Stomach smooth muscle (tissue), 2 donors: ENCODE results near the gene HOXD11.

Experiments
- H3K27ac ChIP-seq: one replicate; pipeline ENCODE4 v1.7.0; 2013; ENCODE audit warnings: mild to moderate bottlenecking, low read length, inconsistent platforms
- H3K27me3 ChIP-seq, 2 donors: one replicate each; pipeline ENCODE4 v1.7.0; 2013; ENCODE audit warnings: low read length in 2 of 2; ENCODE audit not compliant: insufficient read depth in 2 of 2, control insufficient read depth in 1 of 2
- H3K36me3 ChIP-seq, 2 donors: one replicate each; pipeline ENCODE4 v1.7.0; 2013; ENCODE audit warnings: low read length in 2 of 2; ENCODE audit not compliant: control insufficient read depth in 2 of 2, insufficient read depth in 2 of 2
- H3K4me1 ChIP-seq: one replicate; pipeline ENCODE4 v1.7.0; 2013; ENCODE audit warnings: low read length; ENCODE audit not compliant: control insufficient read depth, insufficient read depth
- H3K4me3 ChIP-seq, 2 donors: one replicate each; pipeline ENCODE4 v1.7.0; 2013; ENCODE audit warnings: low read length in 2 of 2
- H3K9ac ChIP-seq, 2 donors: one replicate each; pipeline ENCODE4 v1.7.0; 2013; ENCODE audit warnings: low read length in 2 of 2, mild to moderate bottlenecking in 1 of 2
- H3K9me3 ChIP-seq, 2 donors: one replicate each; pipeline ENCODE4 v1.7.0; 2013; ENCODE audit warnings: low read length in 2 of 2; ENCODE audit not compliant: control insufficient read depth in 2 of 2
- donor health status: healthy.
- donor health status: Pancreatic carcinoma.

Gene HOXD11

GRCh38 chr2:176148751-176149421, 41.8 kb downstream of the HOXD11 start:
- H3K9ac ChIP-seq = no peak overlapping the region
- H3K4me3 ChIP-seq = no peak overlapping the region
- H3K27ac ChIP-seq = no peak overlapping the region
- peaks cover 64 to 89% of the 10 kb centered on the region in 2 donors for H3K27me3 ChIP-seq
- no peaks in the 10 kb centered on the region for H3K36me3 ChIP-seq
- H3K4me1 ChIP-seq = peaks cover 3% of the 10 kb centered on the region
- no peaks in the 10 kb centered on the region for H3K9me3 ChIP-seq

- no peaks in the 10 kb centered on the region for H3K9me3 ChIP-seq
- H3K4me1 ChIP-seq = peaks cover 3% of the 10 kb centered on the region
- no peaks in the 10 kb centered on the region for H3K36me3 ChIP-seq
- H3K9ac ChIP-seq = no peak overlapping the region
- no peak overlapping the region for H3K27ac ChIP-seq
- H3K27me3 ChIP-seq = peaks cover 65 to 89% of the 10 kb centered on the region in 2 donors
- H3K4me3 ChIP-seq = no peak overlapping the region
Measured at GRCh38 chr2:176149481-176149938, 42.4 kb downstream of the HOXD11 start.

- H3K4me3 ChIP-seq = no peak overlapping the region
- H3K27ac ChIP-seq = no peak overlapping the region
- peaks cover 3% of the 10 kb centered on the region for H3K4me1 ChIP-seq
- no peaks in the 10 kb centered on the region for H3K36me3 ChIP-seq
- H3K9me3 ChIP-seq = no peaks in the 10 kb centered on the region
- H3K27me3 ChIP-seq = peaks cover 65 to 90% of the 10 kb centered on the region in 2 donors
- no peak overlapping the region for H3K9ac ChIP-seq
Measured at GRCh38 chr2:176149939-176150583, 43.0 kb downstream of the HOXD11 start.

GRCh38 chr2:176150584-176151441, 43.7 kb downstream of the HOXD11 start:
- H3K9ac ChIP-seq = no peak overlapping the region
- H3K4me3 ChIP-seq = no peak overlapping the region
- no peaks in the 10 kb centered on the region for H3K9me3 ChIP-seq
- H3K27me3 ChIP-seq = peaks cover 63 to 90% of the 10 kb centered on the region in 2 donors
- H3K27ac ChIP-seq = no peak overlapping the region
- no peaks in the 10 kb centered on the region for H3K36me3 ChIP-seq
- H3K4me1 ChIP-seq = peaks cover 3% of the 10 kb centered on the region

GRCh38 chr2:176151442-176152287, 44.6 kb downstream of the HOXD11 start, which contains the start of gene HOXD4:
Gene HOXD4, plus strand, starts transcription at chr2:176151550. Its CDS starts 84 bp downstream, at chr2:176151634.
- Histone ChIP-seq H3K27ac (no peak within 1 kb of the TSS), H3K9me3 (no peaks in the 10 kb centered on the region), H3K27me3 (peaks cover 61 to 89% of the 10 kb centered on the region in 2 donors), H3K36me3 (no peaks in the 10 kb centered on the region), H3K4me3 (peak within 1 kb of the TSS in 1 of 2 donors; percentile 29), H3K9ac (no peak within 1 kb of the TSS), H3K4me1 (peaks cover 3% of the 10 kb centered on the region)

- Histone ChIP-seq H3K36me3 (no peaks in the 10 kb centered on the region), H3K4me1 (peaks cover 8% of the 10 kb centered on the region), H3K9me3 (no peaks in the 10 kb centered on the region), H3K27me3 (peaks cover 58 to 90% of the 10 kb centered on the region in 2 donors), H3K27ac (no peak overlapping the region), H3K9ac (no peak overlapping the region), H3K4me3 (no peak overlapping the region)
Measured at GRCh38 chr2:176152350-176153181, 45.5 kb downstream of the HOXD11 start.

- H3K9me3 ChIP-seq = no peaks in the 10 kb centered on the region
- no peaks in the 10 kb centered on the region for H3K36me3 ChIP-seq
- H3K27ac ChIP-seq = no peak overlapping the region
- H3K4me3 ChIP-seq = no peak overlapping the region
- H3K27me3 ChIP-seq = peaks cover 52 to 89% of the 10 kb centered on the region in 2 donors
- H3K9ac ChIP-seq = no peak overlapping the region
- peaks cover 17% of the 10 kb centered on the region for H3K4me1 ChIP-seq
Measured at GRCh38 chr2:176154576-176155252, 47.6 kb downstream of the HOXD11 start.

- no peak overlapping the region for H3K4me3 ChIP-seq
- no peaks in the 10 kb centered on the region for H3K9me3 ChIP-seq
- H3K27ac ChIP-seq = no peak overlapping the region
- no peaks in the 10 kb centered on the region for H3K36me3 ChIP-seq
- peaks cover 22% of the 10 kb centered on the region for H3K4me1 ChIP-seq
- no peak overlapping the region for H3K9ac ChIP-seq
- H3K27me3 ChIP-seq = peaks cover 52 to 90% of the 10 kb centered on the region in 2 donors
Measured at GRCh38 chr2:176155356-176156044, 48.4 kb downstream of the HOXD11 start.
